SK-N-MC (cell line): ENCODE results near the gene VSIG10L.

Experiments used
- DNase-seq: peaks from one replicate; pipeline ENCODE4 v3.0.0-alpha.2; 2011; ENCODE audit warnings: low read depth, low spot score
- H3K27ac ChIP-seq: fragments of 200-600 bp; sonication (generic); 2 replicates; pipeline ENCODE4 v1.5.1; 2016; ENCODE audit warnings: mixed run types
- H3K36me3 ChIP-seq: fragments of 200-600 bp; sonication (generic); 2 replicates; pipeline ENCODE4 v1.6.1; 2017; ENCODE audit warnings: antibody characterized with exemption, low read length, mixed read lengths; ENCODE audit not compliant: insufficient read depth
- H3K4me3 ChIP-seq: fragments of 200-600 bp; sonication (generic); 2 replicates; pipeline ENCODE4 v1.5.1; 2016
- H3K9ac ChIP-seq: fragments of 200-600 bp; sonication (generic); 2 replicates; pipeline ENCODE4 v1.8.0; 2017; ENCODE audit warnings: mixed run types, mixed read lengths; ENCODE audit not compliant: insufficient read length
- H3K9me3 ChIP-seq: fragments of 200-600 bp; sonication (generic); 2 replicates; pipeline ENCODE4 v1.6.1; 2017; ENCODE audit warnings: low read depth, mild to moderate bottlenecking, antibody characterized with exemption, low read length, moderate library complexity, mixed read lengths
- EZH2 ChIP-seq: fragments of 200-600 bp; sonication (generic); IDR thresholded peaks from one replicate; pipeline ENCODE4 v1.6.1; 2017; ENCODE audit warnings: antibody characterized with exemption
- FOXP2 ChIP-seq: optimal IDR thresholded peaks from 2 replicates; pipeline ENCODE3; 2011; ENCODE audit warnings: mild to moderate bottlenecking, moderate library complexity; ENCODE audit not compliant: insufficient read depth; ENCODE audit errors: extremely low read length, control extremely low read depth
- POLR2AphosphoS5 ChIP-seq: IDR thresholded peaks from 2 replicates; pipeline ENCODE4 v1.6.1; 2012; ENCODE audit warnings: mild to moderate bottlenecking, low read depth, low read length, borderline replicate concordance

VSIG10L gene

DNA sequence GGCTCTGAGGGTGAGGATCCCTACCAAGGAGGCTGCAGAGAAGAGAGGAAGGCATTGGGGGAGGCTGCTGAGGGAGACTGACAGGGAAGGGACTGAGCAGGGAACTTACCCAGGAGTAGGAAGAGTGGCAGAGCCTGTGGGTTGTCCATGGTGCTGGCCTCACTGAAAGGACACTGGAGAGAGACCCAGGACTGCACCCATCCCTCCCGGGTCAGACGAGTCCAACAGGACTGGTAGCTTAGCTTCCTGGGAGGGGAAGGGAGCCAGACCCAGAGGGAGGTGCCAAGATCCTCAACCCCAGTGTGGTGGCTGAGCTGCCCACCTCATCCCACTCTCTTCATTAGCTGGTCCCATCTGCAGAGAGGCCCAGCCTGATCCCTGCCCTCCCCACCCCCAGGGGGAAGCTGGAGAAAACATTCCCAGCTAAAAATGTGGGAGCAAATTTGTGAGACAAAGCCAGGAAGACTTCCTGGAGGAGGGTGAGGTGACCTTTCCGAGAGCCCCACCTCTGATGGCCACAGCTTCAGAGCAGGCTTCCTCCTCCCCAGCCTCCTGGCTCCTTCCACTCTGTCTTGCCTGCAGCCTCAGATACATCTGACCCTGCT lies at the start of gene VSIG10L:
Gene VSIG10L, minus strand, starts transcription at position 164 of the 605 bp plus-strand sequence. Its CDS starts 15 bp downstream, at position 149.
- no peak for DNase-seq
- TF ChIP-seq POLR2AphosphoS5 (no peak), FOXP2 (no peak), EZH2 (no peak)
- no peak within 1 kb of the TSS for H3K27ac ChIP-seq
- H3K9me3 ChIP-seq = no peaks in the 10 kb centered on the region
- H3K9ac ChIP-seq = no peak within 1 kb of the TSS
- no peaks in the 10 kb centered on the region for H3K36me3 ChIP-seq
- no peak within 1 kb of the TSS for H3K4me3 ChIP-seq

DNA sequence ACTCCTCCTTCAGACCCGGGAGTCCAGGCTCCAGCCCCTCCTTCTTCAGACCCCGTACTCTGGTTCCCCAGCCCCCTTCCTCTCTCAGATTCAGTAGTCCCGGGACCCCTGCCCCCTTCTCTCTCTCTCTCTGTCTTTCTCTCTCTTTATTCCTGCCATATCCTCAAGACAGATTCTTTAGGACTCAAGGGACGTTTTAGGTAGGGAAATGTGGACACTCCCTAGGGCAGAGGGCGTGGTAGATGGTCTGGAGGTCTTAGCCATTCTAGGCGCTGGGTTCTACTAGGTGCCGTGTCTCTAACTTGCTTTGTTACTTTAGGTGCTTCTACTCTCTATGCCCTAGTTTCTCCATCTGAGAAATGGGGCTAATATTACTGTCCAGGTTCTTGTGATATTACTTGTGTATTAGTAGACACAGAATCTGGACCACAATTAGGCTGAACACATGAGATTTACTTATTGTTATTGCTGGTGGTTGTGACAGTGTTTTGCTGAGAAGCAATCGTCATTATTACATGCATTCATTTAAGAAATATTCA lies 49.2 kb upstream of the VSIG10L start:
- H3K9ac ChIP-seq = no peak overlapping the region

DNA sequence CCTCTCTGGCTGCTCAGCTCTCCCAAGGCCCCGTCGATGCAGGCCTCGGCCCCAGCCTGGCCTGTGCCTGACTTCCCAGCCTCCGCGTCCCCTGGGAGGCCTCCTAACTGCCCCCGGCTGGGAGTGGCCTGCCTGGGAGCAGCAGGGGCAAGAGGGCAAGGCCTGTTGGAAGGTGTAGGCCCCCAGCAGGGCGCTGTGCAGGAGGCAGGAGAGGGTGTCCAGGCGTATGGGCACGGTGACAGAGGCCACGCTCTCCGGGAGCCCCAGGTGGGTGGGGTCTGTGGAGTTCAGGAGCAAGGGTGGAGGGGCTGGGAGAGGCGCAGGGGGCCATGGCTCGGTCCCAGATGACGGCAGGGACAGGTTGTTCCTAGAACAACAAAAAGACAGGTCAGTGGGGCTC lies 47.2 kb upstream of the VSIG10L start:
- H3K9ac ChIP-seq = no peak overlapping the region
- H3K9me3 ChIP-seq = no peaks in the 10 kb centered on the region
- H3K27ac ChIP-seq = no peak overlapping the region
- no peak overlapping the region for H3K4me3 ChIP-seq
- TF ChIP-seq EZH2 = no peak
- no peak for TF ChIP-seq POLR2AphosphoS5
- no peak for TF ChIP-seq FOXP2
- no peak for DNase-seq
- no peaks in the 10 kb centered on the region for H3K36me3 ChIP-seq

More for the DNA sequence above, 49.2 kb upstream of the VSIG10L start:
- no peaks in the 10 kb centered on the region for H3K36me3 ChIP-seq
- H3K27ac ChIP-seq = no peak overlapping the region
- H3K9me3 ChIP-seq = no peaks in the 10 kb centered on the region
- no peak for DNase-seq
- no peak overlapping the region for H3K4me3 ChIP-seq
- TF ChIP-seq EZH2 = no peak

DNA sequence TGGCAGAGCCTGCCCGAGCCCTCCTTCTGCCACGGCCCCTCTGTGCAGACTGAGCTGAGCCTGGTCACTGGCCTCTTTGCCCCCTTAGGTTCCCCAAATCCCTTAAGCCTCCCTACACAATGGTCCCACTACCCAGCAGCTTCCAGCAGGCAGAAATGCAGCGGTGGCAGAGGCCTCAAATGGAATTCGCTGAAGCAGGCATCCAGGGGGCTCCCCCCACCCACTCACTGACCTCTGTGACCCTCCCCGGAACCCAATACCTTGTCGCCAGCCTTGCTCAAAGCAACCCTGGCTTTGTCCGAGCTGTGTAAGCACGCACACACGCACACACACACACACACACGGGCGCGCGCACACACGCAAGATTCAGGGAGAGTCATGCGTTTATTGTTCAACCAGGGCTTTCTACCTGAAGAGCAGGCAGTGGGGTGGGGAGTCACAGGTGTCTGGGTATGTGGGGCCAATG lies 46.0 kb upstream of the VSIG10L start, which contains the start of gene LIM2:
Gene LIM2, minus strand, starts transcription at position 51 of the 466 bp plus-strand sequence. CDS start 531 bp downstream, outside the sequence.
- no peaks in the 10 kb centered on the region for H3K9me3 ChIP-seq
- no peaks in the 10 kb centered on the region for H3K36me3 ChIP-seq
- no peak for TF ChIP-seq FOXP2
- TF ChIP-seq POLR2AphosphoS5 = no peak
- TF ChIP-seq EZH2 = no peak
- no peak within 1 kb of the TSS for H3K9ac ChIP-seq
- no peak for DNase-seq
- no peak within 1 kb of the TSS for H3K27ac ChIP-seq
- H3K4me3 ChIP-seq = no peak within 1 kb of the TSS

DNA sequence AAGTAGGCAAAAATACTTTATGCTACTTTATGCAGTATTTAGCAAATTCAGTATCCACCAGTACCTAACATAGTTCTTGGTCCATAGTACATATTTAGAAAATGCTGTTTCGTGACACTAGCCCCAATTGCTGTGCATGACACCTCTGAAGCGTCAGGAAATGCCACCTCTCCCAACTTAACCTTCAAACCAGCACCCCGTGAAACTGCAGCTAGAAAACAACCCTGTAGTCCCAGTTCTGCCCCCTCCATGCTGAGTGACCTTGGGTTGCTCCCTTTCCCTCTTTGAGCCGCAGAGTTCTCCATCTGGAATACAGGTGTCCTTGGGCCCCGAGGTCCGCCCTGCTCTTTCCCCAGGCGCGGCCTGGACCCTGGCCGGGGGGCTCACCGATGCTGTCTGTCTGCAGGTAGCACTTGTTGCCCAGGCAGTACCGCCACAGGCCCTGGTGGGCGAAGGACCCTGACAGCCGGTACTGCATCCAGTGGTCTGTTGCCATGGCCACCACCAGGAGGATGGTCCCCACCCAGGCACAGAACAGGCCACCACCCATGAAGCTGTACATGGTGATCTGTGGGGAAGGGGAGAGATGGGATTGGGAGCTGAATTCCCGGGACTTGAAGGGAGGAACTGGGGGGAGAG lies 45.1 kb upstream of the VSIG10L start:
- Histone ChIP-seq H3K27ac (no peak overlapping the region), H3K9ac (no peak overlapping the region), H3K4me3 (no peak overlapping the region), H3K9me3 (no peaks in the 10 kb centered on the region), H3K36me3 (no peaks in the 10 kb centered on the region)
- no peak for DNase-seq
- no peak for TF ChIP-seq POLR2AphosphoS5
- no peak for TF ChIP-seq FOXP2
- no peak for TF ChIP-seq EZH2

DNA sequence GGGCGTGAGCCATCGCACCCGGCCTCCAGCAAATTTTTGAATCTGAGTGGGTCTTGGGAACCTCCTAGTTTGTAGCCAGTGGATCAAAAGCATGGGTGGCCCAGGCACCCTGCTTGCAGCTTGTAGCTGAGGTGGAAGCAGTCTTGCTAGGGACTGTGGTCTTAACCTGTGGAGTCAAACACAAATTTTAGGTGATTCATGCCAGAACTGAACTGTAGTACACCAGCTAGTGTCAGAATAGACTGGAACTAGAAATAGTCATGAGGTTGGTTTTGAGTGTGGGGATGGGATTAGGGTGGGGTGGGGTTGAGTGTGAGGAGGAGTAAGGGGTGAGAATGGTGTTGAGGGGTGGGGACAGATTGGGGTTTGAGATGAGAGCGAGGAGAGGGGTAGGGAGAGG lies 40.1 kb upstream of the VSIG10L start:
- Histone ChIP-seq H3K4me3 (no peak overlapping the region), H3K27ac (no peak overlapping the region), H3K9ac (no peak overlapping the region), H3K36me3 (no peaks in the 10 kb centered on the region), H3K9me3 (no peaks in the 10 kb centered on the region)
- DNase-seq = no peak
- TF ChIP-seq EZH2 (no peak), POLR2AphosphoS5 (no peak), FOXP2 (no peak)

DNA sequence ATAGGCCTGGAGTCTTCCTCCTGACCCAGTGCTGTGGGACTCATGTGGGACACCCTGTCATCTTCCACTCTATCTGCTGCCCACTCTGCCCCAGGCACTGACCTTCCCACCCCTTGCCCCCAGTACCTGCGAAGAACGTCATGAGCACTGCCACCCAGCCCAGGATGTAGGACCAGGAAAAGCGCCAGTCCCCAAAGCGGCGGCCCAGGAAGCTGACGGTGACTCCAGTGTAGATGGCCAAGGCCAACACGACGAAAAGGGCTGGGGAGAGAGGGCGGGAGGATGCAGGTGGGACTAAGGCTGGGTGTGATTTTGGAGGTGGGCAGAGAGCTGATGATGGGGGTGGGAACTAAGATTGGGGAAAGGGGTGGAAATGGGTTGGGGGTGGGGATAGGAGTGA lies 38.4 kb upstream of the VSIG10L start:
- Histone ChIP-seq H3K4me3 (no peak overlapping the region), H3K9me3 (no peaks in the 10 kb centered on the region), H3K36me3 (no peaks in the 10 kb centered on the region), H3K27ac (no peak overlapping the region), H3K9ac (no peak overlapping the region)
- no peak for DNase-seq
- no peak for TF ChIP-seq EZH2
- no peak for TF ChIP-seq FOXP2
- TF ChIP-seq POLR2AphosphoS5 = no peak

DNA sequence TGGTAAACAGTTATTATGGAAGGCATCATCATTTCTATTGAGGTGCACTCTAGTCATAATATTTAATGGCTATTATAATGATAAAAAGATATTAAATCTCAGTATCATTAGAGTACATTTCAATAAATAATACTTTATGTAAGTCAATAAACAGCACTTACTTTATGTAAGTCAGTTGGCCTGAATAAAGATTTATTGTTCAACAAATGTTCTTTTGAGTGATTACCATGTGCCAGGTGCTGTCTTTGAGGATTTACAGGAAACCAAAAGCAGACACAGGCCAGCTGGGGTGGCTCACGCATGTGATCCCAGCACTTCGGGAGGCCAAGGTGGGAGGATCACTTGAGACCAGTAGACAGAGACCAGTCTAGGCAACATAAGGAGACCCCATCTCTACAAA lies 35.5 kb upstream of the VSIG10L start:
- DNase-seq = no peak
- H3K27ac ChIP-seq = no peak overlapping the region
- no peaks in the 10 kb centered on the region for H3K36me3 ChIP-seq
- H3K9ac ChIP-seq = no peak overlapping the region
- H3K4me3 ChIP-seq = no peak overlapping the region
- no peak for TF ChIP-seq POLR2AphosphoS5
- TF ChIP-seq EZH2 = no peak
- no peak for TF ChIP-seq FOXP2
- no peaks in the 10 kb centered on the region for H3K9me3 ChIP-seq
